ENCODE measurements around the gene NCOA7. TPM values are rescaled to one million over a fixed set of nuclear protein-coding genes. Genes with fewer than 3 reads are reported as not detected.
A peak's percentile ranks its signal among the peaks of the same experiment; 100 is the strongest.

NCOA7 gene
- total RNA-seq, 2 donors from 2014 or later = 26.5 to 30.0 TPM

DNA sequence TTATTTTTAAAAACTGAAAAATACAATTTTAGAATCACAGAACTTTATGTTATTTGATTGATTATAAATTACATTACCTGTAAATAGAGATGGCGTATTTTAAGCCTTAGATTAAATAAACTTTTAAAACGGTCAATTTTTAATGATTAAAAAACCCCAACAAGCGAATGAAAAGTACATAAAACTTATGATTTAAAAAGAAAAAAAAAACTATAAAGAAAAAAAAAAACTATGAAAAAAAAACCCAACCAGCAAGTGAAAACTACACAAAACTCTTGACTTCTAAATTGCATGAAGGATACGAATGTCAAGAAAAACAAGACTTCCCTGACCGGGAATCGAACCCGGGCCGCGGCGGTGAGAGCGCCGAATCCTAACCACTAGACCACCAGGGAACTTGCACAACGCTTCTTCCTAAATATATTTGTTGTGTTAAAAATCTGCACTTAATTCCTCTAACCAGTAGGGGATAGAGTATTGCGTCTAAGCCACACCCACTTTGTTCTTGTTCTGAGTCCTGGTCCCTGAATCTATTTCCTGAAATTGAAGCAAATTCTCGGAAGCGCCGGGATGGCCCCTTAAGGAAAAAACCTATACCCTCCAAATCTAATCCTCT is 10.7 kb upstream of the NCOA7 start:
- 12% methylated on average over 17 of the region's 17 CpGs for WGBS, 2 donors
- TF ChIP-seq POLR2A (IDR thresholded peaks at IDR 0.05) = no peak
- TF ChIP-seq, protein P1, sequence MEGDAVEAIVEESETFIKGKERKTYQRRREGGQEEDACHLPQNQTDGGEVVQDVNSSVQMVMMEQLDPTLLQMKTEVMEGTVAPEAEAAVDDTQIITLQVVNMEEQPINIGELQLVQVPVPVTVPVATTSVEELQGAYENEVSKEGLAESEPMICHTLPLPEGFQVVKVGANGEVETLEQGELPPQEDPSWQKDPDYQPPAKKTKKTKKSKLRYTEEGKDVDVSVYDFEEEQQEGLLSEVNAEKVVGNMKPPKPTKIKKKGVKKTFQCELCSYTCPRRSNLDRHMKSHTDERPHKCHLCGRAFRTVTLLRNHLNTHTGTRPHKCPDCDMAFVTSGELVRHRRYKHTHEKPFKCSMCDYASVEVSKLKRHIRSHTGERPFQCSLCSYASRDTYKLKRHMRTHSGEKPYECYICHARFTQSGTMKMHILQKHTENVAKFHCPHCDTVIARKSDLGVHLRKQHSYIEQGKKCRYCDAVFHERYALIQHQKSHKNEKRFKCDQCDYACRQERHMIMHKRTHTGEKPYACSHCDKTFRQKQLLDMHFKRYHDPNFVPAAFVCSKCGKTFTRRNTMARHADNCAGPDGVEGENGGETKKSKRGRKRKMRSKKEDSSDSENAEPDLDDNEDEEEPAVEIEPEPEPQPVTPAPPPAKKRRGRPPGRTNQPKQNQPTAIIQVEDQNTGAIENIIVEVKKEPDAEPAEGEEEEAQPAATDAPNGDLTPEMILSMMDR (IDR thresholded peaks at IDR 0.05) = peak in 6 of 7 experiments; percentile 16 to 90 (median 74)
- DNase-seq (peak; percentile 85 to 92 (median 88)), ATAC-seq (peak; percentile 95)
- intact Hi-C loops (cut with DNase I) = no loop called here
- no peaks in the 10 kb centered on the region for H3K9me3 ChIP-seq
- H3K4me1 ChIP-seq = peaks cover 7% of the 10 kb centered on the region
- H3K36me3 ChIP-seq (replicated peaks in 1 of 2; ENCODE audit: insufficient read depth in 1 of 2, low read depth in 2 of 2) = no peaks in the 10 kb centered on the region
- H3K27ac ChIP-seq = peak overlapping the region; percentile 91 to 98 (median 94)
- H3K27me3 ChIP-seq = no peaks in the 10 kb centered on the region
- H3K4me3 ChIP-seq = peak overlapping the region; percentile 7 to 57

DNA sequence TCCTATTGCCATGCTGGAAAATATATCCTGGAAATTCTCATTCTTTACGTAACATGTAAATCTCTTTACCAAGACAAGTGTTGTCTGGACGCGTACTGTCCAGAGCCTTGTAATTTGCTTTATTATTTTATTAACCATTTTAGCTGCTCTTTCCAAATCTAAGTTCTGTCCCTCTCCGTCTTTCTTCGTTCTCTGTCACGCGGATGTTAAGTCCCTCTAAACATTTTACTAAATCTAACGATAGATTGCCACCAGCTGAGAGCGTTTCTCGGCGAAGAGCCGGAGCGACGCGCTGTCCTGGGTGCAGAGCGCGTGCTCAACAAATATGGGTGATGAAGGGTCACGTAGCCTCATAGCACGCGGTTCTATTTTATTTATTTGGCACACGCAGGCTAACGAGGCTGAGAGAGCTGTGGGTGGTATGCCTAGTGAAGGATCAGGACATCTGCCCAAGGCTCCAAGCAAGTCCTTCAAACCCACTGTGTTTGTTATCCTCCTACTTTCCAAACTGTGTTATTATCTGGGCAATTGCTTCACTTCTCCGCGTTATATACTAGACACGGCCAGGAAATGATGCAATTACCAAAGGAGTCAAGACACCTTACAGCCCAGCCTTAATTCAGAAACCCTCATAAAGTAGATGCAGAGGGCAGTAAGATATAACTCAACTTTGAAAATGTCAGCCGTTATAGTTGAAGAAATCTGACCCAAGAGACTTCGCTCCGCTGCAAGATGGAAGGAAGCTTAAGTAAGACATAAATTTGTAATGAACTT is 10.0 kb upstream of the NCOA7 start:
- intact Hi-C loops (cut with DNase I) = no loop called here
- 0 to 1% methylated on average over 28 of the region's 28 CpGs for WGBS, 2 donors

DNA sequence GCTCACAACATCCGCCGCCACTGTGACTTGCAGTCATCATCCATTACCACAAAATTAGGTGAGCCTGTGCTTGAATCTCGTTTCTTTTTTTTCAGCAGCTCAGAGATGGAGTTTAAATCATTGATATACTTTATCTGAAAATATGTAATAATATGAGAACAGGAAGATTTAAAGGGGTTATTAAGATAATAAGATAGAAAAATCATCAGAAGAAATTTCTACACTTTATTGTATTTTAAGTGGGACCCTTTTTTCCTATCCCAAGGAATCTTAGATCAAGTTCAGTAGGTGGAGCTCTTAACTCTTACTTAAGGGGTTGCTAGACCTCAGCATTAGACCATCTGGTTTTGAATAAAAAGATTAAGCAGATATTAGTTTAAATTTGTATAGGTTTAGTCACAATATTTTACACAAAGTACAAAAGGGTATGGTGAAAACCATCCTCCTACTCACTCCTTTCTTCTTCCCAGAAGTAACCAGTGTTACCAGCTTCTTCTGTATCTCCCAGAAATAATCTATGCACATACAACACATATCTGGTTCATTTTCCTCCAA is 9.4 kb upstream of the NCOA7 start:
- 0% methylated on average over 3 of the region's 3 CpGs for WGBS, 2 donors
- H3K4me1 ChIP-seq = peaks cover 7% of the 10 kb centered on the region
- peak overlapping the region; percentile 91 to 98 (median 94) for H3K27ac ChIP-seq
- peak overlapping the region; percentile 7 to 57 for H3K4me3 ChIP-seq
- H3K9me3 ChIP-seq = no peaks in the 10 kb centered on the region
- peak; percentile 10 for ATAC-seq
- TF ChIP-seq, protein P1 (IDR thresholded peaks at IDR 0.05) = peak in 1 of 7 experiments; percentile 14
- no peak for TF ChIP-seq POLR2A (IDR thresholded peaks at IDR 0.05)
- DNase-seq = peak in 1 of 4 donors; percentile 33
- no peaks in the 10 kb centered on the region for H3K36me3 ChIP-seq (replicated peaks in 1 of 2; ENCODE audit: insufficient read depth in 1 of 2, low read depth in 2 of 2)
- H3K27me3 ChIP-seq = no peaks in the 10 kb centered on the region
- intact Hi-C loops (cut with DNase I) = no loop called here

More for the DNA sequence above, 10.0 kb upstream of the NCOA7 start:
- no peaks in the 10 kb centered on the region for H3K9me3 ChIP-seq
- TF ChIP-seq POLR2A (IDR thresholded peaks at IDR 0.05) = peak; percentile 36 to 85 (median 81)
- TF ChIP-seq, protein P1 (IDR thresholded peaks at IDR 0.05) = no peak
- no peaks in the 10 kb centered on the region for H3K36me3 ChIP-seq (replicated peaks in 1 of 2; ENCODE audit: insufficient read depth in 1 of 2, low read depth in 2 of 2)
- peak overlapping the region; percentile 91 to 98 (median 94) for H3K27ac ChIP-seq
- H3K4me1 ChIP-seq = peaks cover 7% of the 10 kb centered on the region
- DNase-seq (peak; percentile 53 to 64 (median 58)), ATAC-seq (peak; percentile 82)
- no peaks in the 10 kb centered on the region for H3K27me3 ChIP-seq
- peak overlapping the region; percentile 7 to 57 for H3K4me3 ChIP-seq

DNA sequence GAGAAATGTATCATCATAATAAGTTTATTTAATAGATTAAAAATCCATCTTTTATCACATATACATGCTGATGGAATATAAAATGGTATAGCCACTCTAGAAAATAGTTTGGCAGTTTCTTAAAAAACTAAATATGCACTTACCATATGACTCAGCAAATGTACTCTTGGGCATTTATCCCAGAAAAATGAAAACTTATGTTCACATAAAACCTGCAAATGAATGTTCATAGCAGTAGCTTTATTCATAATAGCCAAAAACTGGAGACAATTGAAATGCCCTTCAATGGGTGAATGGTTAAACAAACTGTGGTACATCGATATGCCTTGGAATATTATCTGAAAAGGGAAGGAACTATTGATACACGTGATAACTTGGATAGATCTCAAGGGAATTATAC is 6.4 kb upstream of the NCOA7 start:
- WGBS, 2 donors = 41 to 52% methylated on average over 2 of the region's 2 CpGs
- Histone ChIP-seq H3K4me1 (peaks cover 11% of the 10 kb centered on the region), H3K4me3 (no peak overlapping the region), H3K9me3 (no peaks in the 10 kb centered on the region), H3K36me3 (replicated peaks in 1 of 2; ENCODE audit: insufficient read depth in 1 of 2, low read depth in 2 of 2) (no peaks in the 10 kb centered on the region), H3K27ac (no peak overlapping the region), H3K27me3 (no peaks in the 10 kb centered on the region)
- TF ChIP-seq, protein P1 (IDR thresholded peaks at IDR 0.05) = no peak
- no peak for TF ChIP-seq POLR2A (IDR thresholded peaks at IDR 0.05)
- intact Hi-C loops (cut with DNase I) = no loop called here
- DNase-seq = no peak
- ATAC-seq = no peak
